GM19395 (cell line): ENCODE results near the gene CCDC138.
"Not testable (repeated sequence)": the region's sequence is repeated elsewhere in the genome, so short reads cannot be mapped to it uniquely, and the experiment has no call there.

Source experiments
- ATAC-seq: cut with Tn5 transposase; IDR thresholded peaks from one replicate; pipeline ENCODE4 v1.9.1; 2021; ENCODE audit warnings: mild to moderate bottlenecking, moderate library complexity; ENCODE audit not compliant: unreplicated experiment

Gene CCDC138

GRCh38 chr2:108786354-108787215, at the start of gene CCDC138:
TSS of gene CCDC138 (plus strand) at chr2:108786771. CDS start at chr2:108786823, 52 bp downstream.
- ATAC-seq, result peak; percentile 96

- ATAC-seq, result not testable (repeated sequence)
Observed at GRCh38 chr2:108757973-108758372, 28.6 kb upstream of the CCDC138 start.

GRCh38 chr2:108762618-108763017, 24.0 kb upstream of the CCDC138 start:
- not testable (repeated sequence) for ATAC-seq

- not testable (repeated sequence) for ATAC-seq
Observed at GRCh38 chr2:108766671-108767070, 19.9 kb upstream of the CCDC138 start.

GRCh38 chr2:108767859-108768258, 18.7 kb upstream of the CCDC138 start:
- not testable (repeated sequence) for ATAC-seq

GRCh38 chr2:108776475-108776874, 10.1 kb upstream of the CCDC138 start:
- no peak for ATAC-seq

GRCh38 chr2:108778857-108779256, 7.7 kb upstream of the CCDC138 start:
- no peak for ATAC-seq

GRCh38 chr2:108786008-108786353, 590 bp upstream of the CCDC138 start:
- no peak for ATAC-seq

- no peak for ATAC-seq
Observed at GRCh38 chr2:108787216-108787541, 608 bp downstream of the CCDC138 start.

GRCh38 chr2:108803045-108803736, 16.6 kb downstream of the CCDC138 start:
- no peak for ATAC-seq

- ATAC-seq, result no peak
Observed at GRCh38 chr2:108805032-108805431, 18.5 kb downstream of the CCDC138 start.

GRCh38 chr2:108805782-108806181, 19.2 kb downstream of the CCDC138 start:
- no peak for ATAC-seq

- ATAC-seq, result no peak
Observed at GRCh38 chr2:108806371-108807113, 20.0 kb downstream of the CCDC138 start.

GRCh38 chr2:108809936-108810335, 23.4 kb downstream of the CCDC138 start:
- ATAC-seq, result no peak

- ATAC-seq, result no peak
Observed at GRCh38 chr2:108810993-108811957, 24.7 kb downstream of the CCDC138 start.

- no peak for ATAC-seq
Observed at GRCh38 chr2:108813732-108814131, 27.2 kb downstream of the CCDC138 start.

GRCh38 chr2:108820482-108820881, 33.9 kb downstream of the CCDC138 start:
- no peak for ATAC-seq

GRCh38 chr2:108823286-108823685, 36.7 kb downstream of the CCDC138 start:
- ATAC-seq, result no peak

GRCh38 chr2:108824316-108825070, 37.9 kb downstream of the CCDC138 start:
- ATAC-seq, result no peak

GRCh38 chr2:108825254-108825653, 38.7 kb downstream of the CCDC138 start:
- ATAC-seq, result no peak
